Right lobe of liver (tissue), 6 donors: Measurements from ENCODE around the gene GALNS. TPM values are rescaled to one million over a fixed set of nuclear protein-coding genes. Genes with fewer than 3 reads are reported as not detected.

Experiments used
- ATAC-seq, 4 donors: fragments of 200-7000 bp; cut with Tn5 transposase; one replicate each; pipeline ENCODE4 v1.9.1; 2020; ENCODE audit warnings: mild to moderate bottlenecking in 4 of 4, moderate library complexity in 4 of 4
- DNase-seq, 3 donors: peaks; one replicate each; pipeline ENCODE4 v3.0.0-alpha.2; 2020
- H3K27ac ChIP-seq, 3 donors: fragments of 200-600 bp; one replicate each; pipeline ENCODE4 v1.8.0; 2022
- H3K27me3 ChIP-seq, 2 donors: fragments of 200-600 bp; one replicate each; pipeline ENCODE4 v1.8.0; 2022
- H3K36me3 ChIP-seq, 4 donors: fragments of 200-600 bp; sonication (generic) in 1 of 4; one replicate each; pipeline versions ENCODE4 v1.5.1 to v1.8.0; 2017 to 2022; ENCODE audit warnings: control low read depth in 1 of 4
- H3K4me1 ChIP-seq, 4 donors: fragments of 200-600 bp; sonication (generic) in 1 of 4; one replicate each; pipeline versions ENCODE4 v1.5.1 to v1.8.0; 2017 to 2022; ENCODE audit warnings: control low read depth in 1 of 4
- H3K4me3 ChIP-seq, 3 donors: fragments of 200-600 bp; one replicate each; pipeline ENCODE4 v1.8.0; 2022
- H3K9me3 ChIP-seq, 4 donors: fragments of 200-600 bp; sonication (generic) in 1 of 4; one replicate each; pipeline versions ENCODE4 v1.5.1 to v1.8.0; 2017 to 2022; ENCODE audit warnings: control low read depth in 1 of 4
- POLR2A ChIP-seq: fragments of 450-650 bp; IDR thresholded peaks from one replicate; pipeline ENCODE4 v1.6.1; 2017; ENCODE audit warnings: antibody characterized with exemption, mild to moderate bottlenecking
- WGBS: methylation state at CpG from one replicate; pipeline ENCODE4 v1.1.6; 2018; ENCODE audit warnings: low coverage, low lambda C conversion rate; ENCODE audit not compliant: insufficient coverage; ENCODE audit errors: missing lambda C conversion rate; 5-methylcytosine and 5-hydroxymethylcytosine counted together
- intact Hi-C, 2 donors: fragments of 100-400 bp; cut with DNase I; formaldehyde crosslinking; loops; one replicate each; pipeline versions ENCODE4 v1.11.2 to v1.14.1; 2022
- total RNA-seq, 6 experiments: library from RNA; depleted of rRNA in 2 of 6; stranded (reverse); fragments of >200 nt in 2 of 6; fragmentation: NEBNext Ultra II Directional in 3 of 6; extraction: Animal tissue kit (Norgen Biotek cat#: 25700) in 3 of 6; gene quantifications; one replicate each; pipeline versions ENCODE4 v1.1.0 to v1.2.4, GENCODE V29; 2016 to 2023
- TF ChIP-seq, protein P1 (sequence below), 4 donors: fragments of 200-600 bp in 3 of 4; fragments of 450-650 bp in 1 of 4; IDR thresholded peaks; one replicate each; pipeline versions ENCODE4 v1.5.1 to v1.8.0; 2016 to 2022; ENCODE audit warnings: antibody characterized with exemption in 4 of 4, mild to moderate bottlenecking in 2 of 4
- donor health status: DM: no; HTN: yes; CAD: no.
- donor health status: DM: no; HTN: no; CAD: no.
- donor health status: DM: no; HTN: no; CAD: no.
- donor health status: DM: no; HTN: yes; CAD: no.
- donor health status: DM: no; HTN: yes; CAD: no.

The GALNS gene
- total RNA-seq, 6 experiments from 2014 or later = 9.2 to 20.6 (median 16.5) TPM

DNA sequence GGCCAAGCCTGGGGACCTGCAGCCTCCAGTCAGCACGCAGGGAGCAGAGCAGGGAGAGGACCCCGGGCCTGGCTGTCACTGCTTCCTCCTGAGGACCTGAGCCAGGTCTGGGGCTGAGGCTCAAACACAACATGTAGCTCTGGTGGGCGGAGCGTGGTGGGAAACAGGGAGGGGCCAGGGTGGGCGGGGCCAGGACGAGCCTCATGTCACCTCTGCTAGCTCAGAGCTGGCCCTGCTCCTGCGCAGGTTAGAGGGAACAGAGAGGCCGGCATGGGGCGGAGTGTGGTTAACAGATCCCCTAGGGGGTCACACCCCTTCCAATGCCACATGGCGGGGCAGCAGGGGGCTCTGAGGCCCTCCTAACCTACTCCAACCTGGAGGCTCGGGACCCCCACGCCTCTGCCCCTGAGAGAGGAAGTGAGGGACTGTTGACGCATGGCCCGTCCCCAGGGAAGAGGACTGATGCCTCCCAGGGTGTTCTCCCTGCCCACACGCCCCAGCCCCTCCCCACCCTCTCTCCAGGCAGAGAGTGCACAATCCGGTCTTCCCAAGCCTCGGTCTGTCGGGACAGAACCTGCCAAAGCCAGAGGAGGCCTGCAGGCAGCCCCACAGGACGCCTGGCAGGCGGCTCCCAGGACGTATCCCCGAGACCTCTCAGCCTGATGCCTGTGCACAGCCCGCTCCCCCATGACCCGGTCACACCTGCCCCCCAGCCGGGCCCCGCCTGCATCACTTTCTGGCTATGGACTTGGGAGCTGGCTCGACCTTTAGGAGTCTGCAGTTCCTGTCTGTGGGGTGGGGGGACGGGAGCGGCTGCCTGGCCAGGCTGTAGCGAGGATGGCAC lies 86.9 kb downstream of the GALNS start:
- 0% methylated on average over 1 of the region's 30 CpGs for WGBS
- Histone ChIP-seq H3K27ac (no peak overlapping the region), H3K36me3 (no peaks in the 10 kb centered on the region), H3K9me3 (no peaks in the 10 kb centered on the region), H3K27me3 (no peaks in the 10 kb centered on the region), H3K4me1 (peaks cover 0 to 15% (median 7%) of the 10 kb centered on the region in 4 donors), H3K4me3 (no peak overlapping the region)
- ATAC-seq (no peak), DNase-seq (peak in 1 of 3 donors; percentile 53)
- intact Hi-C loops = no loop called here
- TF ChIP-seq, protein P1, sequence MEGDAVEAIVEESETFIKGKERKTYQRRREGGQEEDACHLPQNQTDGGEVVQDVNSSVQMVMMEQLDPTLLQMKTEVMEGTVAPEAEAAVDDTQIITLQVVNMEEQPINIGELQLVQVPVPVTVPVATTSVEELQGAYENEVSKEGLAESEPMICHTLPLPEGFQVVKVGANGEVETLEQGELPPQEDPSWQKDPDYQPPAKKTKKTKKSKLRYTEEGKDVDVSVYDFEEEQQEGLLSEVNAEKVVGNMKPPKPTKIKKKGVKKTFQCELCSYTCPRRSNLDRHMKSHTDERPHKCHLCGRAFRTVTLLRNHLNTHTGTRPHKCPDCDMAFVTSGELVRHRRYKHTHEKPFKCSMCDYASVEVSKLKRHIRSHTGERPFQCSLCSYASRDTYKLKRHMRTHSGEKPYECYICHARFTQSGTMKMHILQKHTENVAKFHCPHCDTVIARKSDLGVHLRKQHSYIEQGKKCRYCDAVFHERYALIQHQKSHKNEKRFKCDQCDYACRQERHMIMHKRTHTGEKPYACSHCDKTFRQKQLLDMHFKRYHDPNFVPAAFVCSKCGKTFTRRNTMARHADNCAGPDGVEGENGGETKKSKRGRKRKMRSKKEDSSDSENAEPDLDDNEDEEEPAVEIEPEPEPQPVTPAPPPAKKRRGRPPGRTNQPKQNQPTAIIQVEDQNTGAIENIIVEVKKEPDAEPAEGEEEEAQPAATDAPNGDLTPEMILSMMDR (IDR thresholded peaks at IDR 0.05) = no peak
- no peak for TF ChIP-seq POLR2A

DNA sequence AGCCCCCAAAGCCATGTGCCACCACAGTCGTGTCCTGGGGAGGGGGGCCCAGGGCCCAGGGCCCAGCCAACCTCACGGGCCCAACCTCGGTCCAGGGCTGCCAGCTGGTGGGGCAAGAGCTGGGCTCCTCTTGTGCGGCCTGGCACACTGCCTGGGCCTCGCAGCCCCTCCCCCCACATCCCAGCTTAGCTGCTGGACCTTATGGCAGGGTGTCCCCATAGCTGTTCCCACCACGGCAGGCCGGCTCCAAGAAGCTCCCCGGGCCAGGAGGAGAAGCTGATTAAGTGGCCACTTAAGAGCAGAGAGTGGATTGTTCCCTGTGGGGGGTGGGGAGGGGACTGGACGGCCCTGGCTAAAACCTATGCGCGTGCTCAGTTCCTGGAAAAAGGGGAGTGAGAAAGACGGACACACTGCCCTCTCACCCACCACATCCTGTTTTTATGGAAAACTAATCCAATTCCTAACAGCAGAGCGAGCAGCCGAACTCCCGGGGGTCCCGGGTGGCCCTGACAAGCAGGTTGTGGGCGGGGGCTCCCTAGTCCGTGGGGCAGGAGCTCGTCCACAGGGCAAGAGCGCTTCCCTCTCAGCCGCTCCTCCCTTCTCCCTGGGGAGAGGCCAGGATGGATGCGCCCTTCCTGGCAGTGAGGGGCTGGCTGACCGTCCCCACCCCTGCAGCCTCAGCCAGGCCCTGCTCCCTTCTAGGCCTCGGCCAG lies 88.5 kb downstream of the GALNS start:
- peak; percentile 55 to 81 (median 66) for DNase-seq

DNA sequence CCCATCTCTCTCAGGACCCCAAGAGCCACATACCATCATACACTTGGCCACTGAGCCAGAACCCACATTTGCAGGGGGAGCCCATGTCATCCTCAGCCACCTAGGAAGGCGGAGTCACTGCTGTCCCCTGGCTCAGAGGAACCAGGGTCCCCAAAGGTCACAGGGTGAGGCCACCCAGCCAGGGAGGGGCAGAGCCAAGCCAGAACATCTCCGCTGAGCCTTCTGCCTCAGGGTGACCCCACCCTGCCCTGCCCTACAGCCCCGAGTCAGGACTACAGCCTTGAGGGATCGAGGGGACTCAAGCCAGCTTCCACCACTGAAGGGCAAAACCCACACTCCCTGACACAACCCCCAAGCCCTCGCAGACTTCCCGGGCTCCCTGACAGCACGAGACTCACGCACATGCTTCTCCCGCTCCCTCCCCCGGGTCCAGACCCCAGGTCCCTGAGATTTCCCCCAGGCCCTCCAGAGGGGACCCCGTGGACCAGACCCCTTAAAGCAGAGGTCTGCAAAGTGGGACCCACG lies 89.1 kb downstream of the GALNS start:
- WGBS = 100% methylated on average over 1 of the region's 12 CpGs
- no peaks in the 10 kb centered on the region for H3K27me3 ChIP-seq
- TF ChIP-seq POLR2A = no peak
- TF ChIP-seq, protein P1 (IDR thresholded peaks at IDR 0.05) = no peak
- intact Hi-C loops = no loop called here
- ATAC-seq = no peak
- no peaks in the 10 kb centered on the region for H3K36me3 ChIP-seq
- H3K4me1 ChIP-seq = peaks cover 0 to 30% (median 14%) of the 10 kb centered on the region in 4 donors
- no peaks in the 10 kb centered on the region for H3K9me3 ChIP-seq
- DNase-seq = no peak
- peak overlapping the region in 2 of 3 donors; percentile 25 to 33 for H3K27ac ChIP-seq
- H3K4me3 ChIP-seq = no peak overlapping the region

More for the DNA sequence above, 88.5 kb downstream of the GALNS start:
- Histone ChIP-seq H3K4me1 (peaks cover 0 to 24% (median 10%) of the 10 kb centered on the region in 4 donors), H3K36me3 (no peaks in the 10 kb centered on the region), H3K9me3 (no peaks in the 10 kb centered on the region), H3K27me3 (no peaks in the 10 kb centered on the region), H3K4me3 (no peak overlapping the region), H3K27ac (peak overlapping the region in 2 of 3 donors; percentile 25 to 40)
- 22% methylated on average over 8 of the region's 24 CpGs for WGBS
- no peak for TF ChIP-seq POLR2A
- TF ChIP-seq, protein P1 (IDR thresholded peaks at IDR 0.05) = no peak
- intact Hi-C loops = no loop called here
- ATAC-seq = peak; percentile 37 to 55 (median 44)

DNA sequence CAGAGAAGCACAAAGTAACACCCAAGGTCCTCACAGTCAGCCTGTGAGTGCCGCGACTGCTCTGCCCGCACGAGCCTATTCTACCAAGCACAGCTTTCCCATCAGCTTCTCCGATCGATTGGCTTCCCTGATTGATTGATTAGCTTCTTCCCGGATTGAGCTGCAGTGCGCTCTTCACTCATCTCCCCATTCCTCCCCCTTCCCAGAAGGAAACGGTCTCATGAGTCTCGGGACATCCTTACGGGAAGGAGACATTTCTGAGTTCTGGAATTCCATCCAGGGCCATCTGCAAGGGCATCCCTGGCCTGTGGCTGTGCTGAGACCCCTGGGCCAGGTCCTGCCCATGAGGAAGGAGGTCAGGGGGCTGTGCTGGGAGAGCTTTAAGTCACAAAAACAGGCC lies 89.8 kb downstream of the GALNS start:
- intact Hi-C loops = no loop called here
- WGBS = 60% methylated on average over 11 of the region's 11 CpGs

More for the DNA sequence above, 89.8 kb downstream of the GALNS start:
- DNase-seq (no peak), ATAC-seq (no peak)
- Histone ChIP-seq H3K4me1 (peaks cover 0 to 36% (median 16%) of the 10 kb centered on the region in 4 donors), H3K4me3 (no peak overlapping the region), H3K36me3 (no peaks in the 10 kb centered on the region), H3K27me3 (no peaks in the 10 kb centered on the region), H3K9me3 (no peaks in the 10 kb centered on the region), H3K27ac (no peak overlapping the region)
- TF ChIP-seq, protein P1 (IDR thresholded peaks at IDR 0.05) = no peak
- no peak for TF ChIP-seq POLR2A
